Measurements from ENCODE around the gene IFNA13. TPM values are rescaled to one million over a fixed set of nuclear protein-coding genes. Genes with fewer than 3 reads are reported as not detected.
A peak's percentile ranks its signal among the peaks of the same experiment; 100 is the strongest.

Gene IFNA13
- total RNA-seq, 4 donors from 2014 or later, result not detected

DNA sequence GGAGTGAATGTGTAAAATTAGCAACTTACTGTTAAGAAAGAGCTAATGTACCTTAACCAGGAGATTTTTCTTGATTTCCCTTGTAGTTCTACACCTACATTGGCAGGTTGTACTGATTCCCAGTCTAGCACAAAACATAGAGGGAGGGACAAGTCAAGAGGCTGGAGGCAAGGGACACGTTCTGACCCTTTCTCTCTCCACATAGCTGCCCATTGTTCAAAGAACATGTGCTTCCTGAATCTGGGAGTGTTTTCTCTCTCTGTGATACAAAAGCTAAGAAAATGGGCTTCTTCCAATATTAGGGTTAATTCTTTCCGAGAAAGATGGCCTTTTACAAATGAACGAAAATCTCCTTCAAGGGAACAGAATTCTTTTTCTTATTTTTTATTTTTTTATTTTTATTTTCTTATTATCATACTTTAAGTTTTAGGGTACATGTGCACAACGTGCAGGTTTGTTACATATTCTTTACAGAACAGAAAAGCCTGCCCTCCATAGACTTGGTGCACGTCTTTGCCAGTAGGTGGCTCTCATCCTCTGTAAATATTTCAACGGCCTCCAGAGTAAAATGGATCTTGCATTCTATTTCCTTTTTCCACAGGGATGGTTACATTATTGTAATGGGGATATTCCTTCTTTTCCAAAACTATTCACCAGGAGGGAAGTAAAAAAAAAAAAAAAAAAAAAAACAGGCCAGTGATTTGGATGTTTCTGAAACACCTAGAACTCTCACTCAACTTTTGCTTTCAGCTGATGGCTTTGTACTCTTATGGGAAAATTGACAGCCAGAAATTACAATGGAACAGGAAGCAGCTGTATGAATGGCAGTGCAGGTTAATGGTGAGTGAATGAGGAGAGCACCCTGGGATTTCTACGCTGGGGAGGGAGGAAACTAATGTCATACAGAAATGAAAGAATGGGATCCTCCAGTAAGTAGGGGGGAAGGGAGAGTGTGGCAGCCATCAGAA lies 49.6 kb downstream of the IFNA13 start:
- H3K27me3 ChIP-seq, result no peaks in the 10 kb centered on the region
- no peak overlapping the region for H3K4me3 ChIP-seq
- TF ChIP-seq, protein P1, sequence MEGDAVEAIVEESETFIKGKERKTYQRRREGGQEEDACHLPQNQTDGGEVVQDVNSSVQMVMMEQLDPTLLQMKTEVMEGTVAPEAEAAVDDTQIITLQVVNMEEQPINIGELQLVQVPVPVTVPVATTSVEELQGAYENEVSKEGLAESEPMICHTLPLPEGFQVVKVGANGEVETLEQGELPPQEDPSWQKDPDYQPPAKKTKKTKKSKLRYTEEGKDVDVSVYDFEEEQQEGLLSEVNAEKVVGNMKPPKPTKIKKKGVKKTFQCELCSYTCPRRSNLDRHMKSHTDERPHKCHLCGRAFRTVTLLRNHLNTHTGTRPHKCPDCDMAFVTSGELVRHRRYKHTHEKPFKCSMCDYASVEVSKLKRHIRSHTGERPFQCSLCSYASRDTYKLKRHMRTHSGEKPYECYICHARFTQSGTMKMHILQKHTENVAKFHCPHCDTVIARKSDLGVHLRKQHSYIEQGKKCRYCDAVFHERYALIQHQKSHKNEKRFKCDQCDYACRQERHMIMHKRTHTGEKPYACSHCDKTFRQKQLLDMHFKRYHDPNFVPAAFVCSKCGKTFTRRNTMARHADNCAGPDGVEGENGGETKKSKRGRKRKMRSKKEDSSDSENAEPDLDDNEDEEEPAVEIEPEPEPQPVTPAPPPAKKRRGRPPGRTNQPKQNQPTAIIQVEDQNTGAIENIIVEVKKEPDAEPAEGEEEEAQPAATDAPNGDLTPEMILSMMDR (IDR thresholded peaks at IDR 0.05), result peak; percentile 28 to 63
- no peak for TF ChIP-seq EP300 (IDR thresholded peaks at IDR 0.05)
- no peak for DNase-seq (ENCODE audit: low spot score in 2 of 2)
- H3K4me1 ChIP-seq, result peaks cover 7% of the 10 kb centered on the region
- H3K9me3 ChIP-seq, result no peaks in the 10 kb centered on the region
- 23% methylated on average over 7 of the region's 7 CpGs for WGBS
- H3K36me3 ChIP-seq, result peaks cover 18% of the 10 kb centered on the region
- H3K27ac ChIP-seq, result no peak overlapping the region

Other genes starting within 250 kb of the IFNA13 start
- not detected for gene IFNW1, start 226.2 kb downstream of the IFNA13 start, total RNA-seq
- gene IFNA21, start 201.4 kb downstream of the IFNA13 start, total RNA-seq, result not detected
- gene IFNA4, start 180.5 kb downstream of the IFNA13 start, total RNA-seq, result not detected
- not detected for gene IFNA7, start 165.9 kb downstream of the IFNA13 start, total RNA-seq
- not detected for gene IFNA10, start 160.9 kb downstream of the IFNA13 start, total RNA-seq
- not detected for gene IFNA16, start 150.7 kb downstream of the IFNA13 start, total RNA-seq
- gene IFNA17, start 139.8 kb downstream of the IFNA13 start, total RNA-seq, result not detected
- not detected for gene IFNA14, start 128.1 kb downstream of the IFNA13 start, total RNA-seq
- not detected for gene IFNA5, start 62.7 kb downstream of the IFNA13 start, total RNA-seq
- gene KLHL9, start 32.7 kb downstream of the IFNA13 start, total RNA-seq, result 10 to 100 TPM; 12.0 to 17.2 (median 13.9) TPM
- not detected for gene IFNA6, start 17.2 kb downstream of the IFNA13 start, total RNA-seq
- gene IFNA2, start 17.3 kb upstream of the IFNA13 start, total RNA-seq, result not detected
- gene IFNA8, start 41.1 kb upstream of the IFNA13 start, total RNA-seq, result not detected
- not detected for gene IFNA1, start 72.4 kb upstream of the IFNA13 start, total RNA-seq
- gene IFNE, start 114.3 kb upstream of the IFNA13 start, total RNA-seq, result not detected